Adrenal gland (tissue), 12 donors: ENCODE data around the gene PKNOX2. TPM values are rescaled to one million over a fixed set of nuclear protein-coding genes. Genes with fewer than 3 reads are reported as not detected.

Experiments
- DNase-seq, 7 donors: peaks; one replicate each; pipeline ENCODE4 v3.0.0-alpha.2; 2019 to 2020
- H3K27ac ChIP-seq, 5 donors: fragments of 200-600 bp; sonication (generic) in 4 of 5; 1 replicate in 3 of 5; 2 replicates in 2 of 5; pipeline versions ENCODE4 v1.5.1 to v1.8.0; 2016 to 2020; ENCODE audit warnings: mild to moderate bottlenecking in 1 of 5
- H3K27me3 ChIP-seq: fragments of 200-600 bp; 2 replicates; pipeline ENCODE4 v1.8.0; 2021
- H3K36me3 ChIP-seq, 2 donors: fragments of 200-600 bp; replicated peaks in 1 of 2; 1 replicate in 1 of 2; 2 replicates in 1 of 2; pipeline versions ENCODE4 v1.5.1 to v1.8.0; 2018 to 2022
- H3K4me1 ChIP-seq, 2 donors: fragments of 200-600 bp; replicated peaks in 1 of 2; 1 replicate in 1 of 2; 2 replicates in 1 of 2; pipeline versions ENCODE4 v1.5.1 to v1.8.0; 2018 to 2021
- H3K4me3 ChIP-seq, 4 donors: fragments of 200-600 bp; sonication (generic) in 3 of 4; one replicate each; pipeline ENCODE4 v1.5.1; 2016 to 2018
- H3K9me3 ChIP-seq, 3 donors: fragments of 200-600 bp; sonication (generic) in 1 of 3; replicated peaks in 1 of 3; 1 replicate in 2 of 3; 2 replicates in 1 of 3; pipeline versions ENCODE4 v1.5.1 to v1.8.0; 2016 to 2021
- CTCF ChIP-seq, 6 experiments: fragments of 450-650 bp in 4 of 6; fragments of 200-600 bp in 2 of 6; sonication (generic) in 1 of 6; IDR thresholded peaks; 1 replicate in 5 of 6; 2 replicates in 1 of 6; pipeline versions ENCODE4 v1.5.1 to v1.8.0; 2016 to 2021; ENCODE audit warnings: antibody characterized with exemption in 6 of 6, mild to moderate bottlenecking in 2 of 6, moderate library complexity in 1 of 6
- POLR2A ChIP-seq, 2 donors: fragments of 450-650 bp; IDR thresholded peaks; one replicate each; pipeline ENCODE4 v1.6.1; 2017; ENCODE audit warnings: antibody characterized with exemption in 2 of 2, mild to moderate bottlenecking in 2 of 2, moderate library complexity in 1 of 2
- WGBS, 4 donors: extraction: QIAGEN DNeasy Blood & Tissue Kit in 2 of 4; methylation state at CpG; one replicate each; pipeline versions ENCODE4 v1.1.5 to v1.1.7; 2013 to 2017; 5-methylcytosine and 5-hydroxymethylcytosine counted together
- intact Hi-C, 2 donors: fragments of 100-400 bp; cut with DNase I; formaldehyde crosslinking; loops; one replicate each; pipeline versions ENCODE4 v1.14.1 to v1.15.0; 2022 to 2023
- polyA plus RNA-seq, 3 donors: library from polyadenylated mRNA; stranded (reverse); fragments of 200-250 nt in 2 of 3; fragments of 350-450 nt in 1 of 3; fragmentation: Illumina TruSeq in 1 of 3; extraction: RNeasy Lipid Tissue Mini Kit (QIAGEN cat#74804) in 1 of 3; gene quantifications; one replicate each; pipeline ENCODE4 v1.2.3, GENCODE V29; 2013 to 2014
- total RNA-seq, 9 donors: library from RNA; depleted of rRNA in 4 of 9; stranded (reverse); fragments of >200 nt in 4 of 9; fragments of 120-200 nt in 1 of 9; fragmentation: NEBNext Ultra II Directional in 1 of 9; extraction: Animal tissue kit (Norgen Biotek cat#: 25700) in 1 of 9; gene quantifications; one replicate each; pipeline versions ENCODE4 v1.1.0 to v1.2.4, GENCODE V29; 2013 to 2023
- donor health status: healthy with polysubstance abuse.
- donor health status: Bipolar disorder and iron deficiency.
- donor health status: DM: yes; HTN: yes; CAD: no.
- donor health status: DM: no; HTN: no; CAD: no.
- donor health status: DM: no; HTN: no; CAD: no.
- donor health status: DM: yes; HTN: yes; CAD: no.

The PKNOX2 gene
- total and polyA plus RNA-seq, 12 donors = 1.2 to 34.7 (median 3.1) TPM

- Histone ChIP-seq H3K4me1 (no peaks in the 10 kb centered on the region), H3K27ac (no peak overlapping the region), H3K4me3 (no peak overlapping the region), H3K9me3 (no peaks in the 10 kb centered on the region), H3K27me3 (no peaks in the 10 kb centered on the region), H3K36me3 (no peaks in the 10 kb centered on the region)
- TF ChIP-seq CTCF (IDR thresholded peaks at IDR 0.05) (no peak), POLR2A (IDR thresholded peaks at IDR 0.05) (no peak)
- 90 to 95% (median 93%) methylated on average over 7 of the region's 7 CpGs for WGBS, 4 donors
- DNase-seq = no peak
- intact Hi-C loops = no loop called here
Observed at GRCh38 chr11:125285844-125286243, 121.3 kb downstream of the PKNOX2 start.

GRCh38 chr11:125286486-125286885, 121.9 kb downstream of the PKNOX2 start:
- no peak for DNase-seq
- intact Hi-C loops = no loop called here

GRCh38 chr11:125287491-125288210, 123.1 kb downstream of the PKNOX2 start:
- intact Hi-C loops = no loop called here
- Histone ChIP-seq H3K4me1 (no peaks in the 10 kb centered on the region), H3K4me3 (no peak overlapping the region), H3K27me3 (no peaks in the 10 kb centered on the region), H3K36me3 (no peaks in the 10 kb centered on the region), H3K27ac (peak overlapping the region in 1 of 5 donors; percentile 34), H3K9me3 (no peaks in the 10 kb centered on the region)
- WGBS, 4 donors = 64 to 75% (median 69%) methylated on average over 11 of the region's 11 CpGs
- DNase-seq = peak in 2 of 7 donors; percentile 21 to 25
- TF ChIP-seq CTCF (IDR thresholded peaks at IDR 0.05) (no peak), POLR2A (IDR thresholded peaks at IDR 0.05) (no peak)

More at GRCh38 chr11:125286486-125286885, 121.9 kb downstream of the PKNOX2 start:
- WGBS, 4 donors = 75 to 82% (median 77%) methylated on average over 6 to 8 of the region's 8 CpGs
- Histone ChIP-seq H3K4me1 (no peaks in the 10 kb centered on the region), H3K4me3 (no peak overlapping the region), H3K9me3 (no peaks in the 10 kb centered on the region), H3K27ac (no peak overlapping the region), H3K27me3 (no peaks in the 10 kb centered on the region), H3K36me3 (no peaks in the 10 kb centered on the region)
- TF ChIP-seq CTCF (IDR thresholded peaks at IDR 0.05) (no peak), POLR2A (IDR thresholded peaks at IDR 0.05) (no peak)

GRCh38 chr11:125289419-125290098, 125.0 kb downstream of the PKNOX2 start:
- WGBS, 4 donors = 59 to 78% (median 68%) methylated on average over 8 to 9 of the region's 9 CpGs
- Histone ChIP-seq H3K27ac (no peak overlapping the region), H3K4me3 (no peak overlapping the region), H3K4me1 (no peaks in the 10 kb centered on the region), H3K27me3 (no peaks in the 10 kb centered on the region), H3K36me3 (no peaks in the 10 kb centered on the region), H3K9me3 (no peaks in the 10 kb centered on the region)
- TF ChIP-seq CTCF (IDR thresholded peaks at IDR 0.05) (no peak), POLR2A (IDR thresholded peaks at IDR 0.05) (no peak)
- no peak for DNase-seq
- intact Hi-C loops = no loop called here
